Transverse colon (tissue), 3 donors: Measurements from ENCODE around the gene KCNH6.

Source experiments
- POLR2A ChIP-seq: fragments of 450-650 bp; IDR thresholded peaks from one replicate; pipeline ENCODE4 v1.6.1; 2016; ENCODE audit warnings: antibody characterized with exemption, mild to moderate bottlenecking, moderate library complexity
- TF ChIP-seq, protein P1 (sequence below), 5 experiments: fragments of 200-600 bp in 3 of 5; fragments of 450-650 bp in 2 of 5; sonication (generic) in 3 of 5; IDR thresholded peaks; 1 replicate in 2 of 5; 2 replicates in 3 of 5; pipeline ENCODE4 v1.5.1; 2016 to 2017; ENCODE audit warnings: antibody characterized with exemption in 5 of 5, inconsistent platforms in 3 of 5, mild to moderate bottlenecking in 2 of 5, moderate library complexity in 1 of 5

DNA sequence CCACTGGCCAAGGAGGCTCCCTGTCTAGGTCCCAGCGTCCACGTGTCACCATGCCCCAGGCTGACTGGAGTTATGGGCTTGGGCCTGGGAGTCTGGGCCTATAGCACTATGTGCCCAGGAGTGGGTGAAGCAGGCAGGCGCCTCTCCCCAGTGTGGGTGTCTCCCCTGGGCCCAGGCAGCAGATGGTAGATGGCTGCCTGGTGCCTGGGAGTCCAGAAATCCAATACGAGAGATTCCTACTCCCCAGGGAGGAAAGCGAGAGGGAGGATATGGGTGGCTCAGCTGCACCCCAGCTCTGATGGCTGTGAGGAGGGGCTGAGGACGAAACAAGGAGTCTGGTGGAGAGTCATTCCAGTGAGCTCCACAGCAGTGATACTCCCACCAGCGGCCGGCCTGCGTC lies 5.0 kb downstream of the KCNH6 start:
- TF ChIP-seq, protein P1, sequence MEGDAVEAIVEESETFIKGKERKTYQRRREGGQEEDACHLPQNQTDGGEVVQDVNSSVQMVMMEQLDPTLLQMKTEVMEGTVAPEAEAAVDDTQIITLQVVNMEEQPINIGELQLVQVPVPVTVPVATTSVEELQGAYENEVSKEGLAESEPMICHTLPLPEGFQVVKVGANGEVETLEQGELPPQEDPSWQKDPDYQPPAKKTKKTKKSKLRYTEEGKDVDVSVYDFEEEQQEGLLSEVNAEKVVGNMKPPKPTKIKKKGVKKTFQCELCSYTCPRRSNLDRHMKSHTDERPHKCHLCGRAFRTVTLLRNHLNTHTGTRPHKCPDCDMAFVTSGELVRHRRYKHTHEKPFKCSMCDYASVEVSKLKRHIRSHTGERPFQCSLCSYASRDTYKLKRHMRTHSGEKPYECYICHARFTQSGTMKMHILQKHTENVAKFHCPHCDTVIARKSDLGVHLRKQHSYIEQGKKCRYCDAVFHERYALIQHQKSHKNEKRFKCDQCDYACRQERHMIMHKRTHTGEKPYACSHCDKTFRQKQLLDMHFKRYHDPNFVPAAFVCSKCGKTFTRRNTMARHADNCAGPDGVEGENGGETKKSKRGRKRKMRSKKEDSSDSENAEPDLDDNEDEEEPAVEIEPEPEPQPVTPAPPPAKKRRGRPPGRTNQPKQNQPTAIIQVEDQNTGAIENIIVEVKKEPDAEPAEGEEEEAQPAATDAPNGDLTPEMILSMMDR (IDR thresholded peaks at IDR 0.05) = no peak
- TF ChIP-seq POLR2A = no peak
